Neural progenitor cell (in vitro differentiated cells): ENCODE measurements around the gene CUEDC1.

ENCODE experiments used
- CTCF ChIP-seq: fragments of 200-600 bp; sonication (generic); IDR thresholded peaks from 2 replicates; pipeline ENCODE4 v1.5.1; 2017; ENCODE audit warnings: antibody characterized with exemption, mild to moderate bottlenecking
- EZH2 ChIP-seq: fragments of 200-600 bp; sonication (generic); IDR thresholded peaks from 2 replicates; pipeline ENCODE4 v1.6.1; 2017; ENCODE audit warnings: antibody characterized with exemption, mild to moderate bottlenecking, moderate library complexity
- EZH2phosphoT487 ChIP-seq: fragments of 200-600 bp; sonication (generic); IDR thresholded peaks from 2 replicates; pipeline ENCODE4 v1.6.1; 2017; ENCODE audit warnings: antibody characterized with exemption

- no peak for TF ChIP-seq CTCF
- TF ChIP-seq EZH2: no peak
- no peak for TF ChIP-seq EZH2phosphoT487
Measured at GRCh38 chr17:57892820-57893595, 62.2 kb downstream of the CUEDC1 start.
